GM23248 (cell line): ENCODE results near the gene SERINC3. TPM values are rescaled to one million over a fixed set of nuclear protein-coding genes. Genes with fewer than 3 reads are reported as not detected.

Experiments
- DNase-seq: peaks from one replicate; pipeline ENCODE4 v3.0.0-alpha.2; 2015
- H2AFZ ChIP-seq: fragments of 200-600 bp; sonication (generic); 2 replicates; pipeline ENCODE4 v1.6.1; 2016; ENCODE audit warnings: antibody characterized with exemption
- H3F3A ChIP-seq: fragments of 200-600 bp; sonication (generic); 2 replicates; pipeline ENCODE4 v1.6.1; 2016; ENCODE audit warnings: mild to moderate bottlenecking, antibody characterized with exemption, mixed run types; ENCODE audit not compliant: insufficient read depth
- H3K27ac ChIP-seq: fragments of 200-600 bp; sonication (generic); 2 replicates; pipeline ENCODE4 v1.5.1; 2016; ENCODE audit warnings: mild to moderate bottlenecking
- H3K27me3 ChIP-seq: fragments of 200-600 bp; sonication (generic); replicated peaks from 2 replicates; pipeline ENCODE4 v1.6.1; 2016; ENCODE audit warnings: mild to moderate bottlenecking; ENCODE audit not compliant: insufficient read depth
- H3K36me3 ChIP-seq: fragments of 200-600 bp; sonication (generic); 2 replicates; pipeline ENCODE4 v1.6.1; 2016; ENCODE audit warnings: low read depth, mild to moderate bottlenecking
- H3K4me1 ChIP-seq: fragments of 200-600 bp; sonication (generic); 2 replicates; pipeline ENCODE4 v1.6.1; 2016; ENCODE audit warnings: mild to moderate bottlenecking; ENCODE audit not compliant: insufficient read depth
- H3K4me2 ChIP-seq: fragments of 200-600 bp; sonication (generic); one replicate; pipeline ENCODE4 v1.6.1; 2016; ENCODE audit warnings: mild to moderate bottlenecking; ENCODE audit not compliant: unreplicated experiment
- H3K4me3 ChIP-seq: fragments of 200-600 bp; sonication (generic); 2 replicates; pipeline ENCODE4 v1.5.1; 2016; ENCODE audit warnings: mild to moderate bottlenecking
- H3K79me2 ChIP-seq: fragments of 200-600 bp; sonication (generic); 2 replicates; pipeline ENCODE4 v1.6.1; 2016; ENCODE audit warnings: mild to moderate bottlenecking; ENCODE audit not compliant: insufficient read depth
- H3K9ac ChIP-seq: fragments of 200-600 bp; sonication (generic); 2 replicates; pipeline ENCODE4 v1.6.1; 2016; ENCODE audit warnings: mild to moderate bottlenecking
- H3K9me2 ChIP-seq: fragments of 200-600 bp; sonication (generic); 2 replicates; pipeline ENCODE4 v1.6.1; 2016; ENCODE audit warnings: mixed run types, mild to moderate bottlenecking, moderate library complexity; ENCODE audit not compliant: insufficient read depth
- H3K9me3 ChIP-seq: fragments of 200-600 bp; sonication (generic); one replicate; pipeline ENCODE4 v1.6.1; 2017; ENCODE audit warnings: low read depth
- H4K20me1 ChIP-seq: fragments of 200-600 bp; sonication (generic); 2 replicates; pipeline ENCODE4 v1.6.0; 2016; ENCODE audit not compliant: insufficient read depth
- EZH2 ChIP-seq: fragments of 200-600 bp; sonication (generic); IDR thresholded peaks from 2 replicates; pipeline ENCODE4 v1.6.1; 2018; ENCODE audit warnings: antibody characterized with exemption, mild to moderate bottlenecking; ENCODE audit not compliant: insufficient read depth, poor library complexity, severe bottlenecking
- EZH2phosphoT487 ChIP-seq: fragments of 200-600 bp; sonication (generic); IDR thresholded peaks from 2 replicates; pipeline ENCODE4 v1.6.1; 2018; ENCODE audit warnings: antibody characterized with exemption, moderate library complexity, mild to moderate bottlenecking, low read depth; ENCODE audit not compliant: insufficient read depth
- WGBS, 2 experiments: methylation state at CpG; one replicate each; pipeline ENCODE4 v1.1.6; 2015 to 2017; ENCODE audit warnings: low lambda C conversion rate in 2 of 2, low coverage in 1 of 2; ENCODE audit errors: missing lambda C conversion rate in 2 of 2; 5-methylcytosine and 5-hydroxymethylcytosine counted together
- in situ Hi-C: fragments of 300-500 bp; cut with MboI; formaldehyde crosslinking; loops from 2 replicates; pipeline ENCODE4 v1.15.0; 2020
- polyA plus RNA-seq: library from polyadenylated mRNA; unstranded; fragments of >200 nt; fragmentation: Nextera tagmentation; extraction: Ambion mirVana; gene quantifications from 2 replicates; pipeline ENCODE4 v1.2.1, GENCODE V29; 2016
- total RNA-seq: library from RNA; depleted of rRNA; stranded (reverse); fragments of >200 nt; shearing (Covaris generic); gene quantifications from 2 replicates; pipeline ENCODE4 v1.2.3, GENCODE V29; 2014

The SERINC3 gene
- total and polyA plus RNA-seq, 2 experiments from 2014 or later: 141 to 194 TPM

DNA sequence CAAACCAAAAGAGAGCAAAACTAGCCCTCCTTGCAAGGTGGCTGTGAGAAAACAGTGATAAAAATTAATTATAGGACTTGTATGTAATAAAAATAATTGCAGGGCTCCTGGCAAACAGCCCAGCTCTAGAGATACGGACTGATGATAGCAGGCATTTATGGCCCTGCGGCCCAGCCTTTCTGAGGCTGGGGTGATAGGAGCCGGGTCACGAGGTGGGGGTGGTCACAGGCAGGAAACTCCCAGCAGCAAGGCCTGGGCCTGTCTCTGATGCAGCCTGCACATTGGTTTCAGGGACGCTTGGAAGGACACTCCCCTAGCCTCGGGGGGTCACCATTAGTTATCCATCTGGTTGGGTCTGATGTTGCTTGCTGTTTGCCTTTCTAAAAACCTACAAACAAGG is 64.9 kb downstream of the SERINC3 start:
- H3K9ac ChIP-seq: no peak overlapping the region
- whole genome bisulfite sequencing, 2 experiments: 43 to 63% methylated on average over 6 of the region's 6 CpGs
- H2AFZ ChIP-seq: no peak overlapping the region
- no peaks in the 10 kb centered on the region for H3K4me1 ChIP-seq
- H3F3A ChIP-seq: no peaks in the 10 kb centered on the region
- in situ Hi-C loops: no loop called here
- H3K79me2 ChIP-seq: no peaks in the 10 kb centered on the region
- no peak for TF ChIP-seq EZH2
- TF ChIP-seq EZH2phosphoT487: no peak
- H3K27ac ChIP-seq: no peak overlapping the region
- no peaks in the 10 kb centered on the region for H4K20me1 ChIP-seq
- H3K9me2 ChIP-seq: no peaks in the 10 kb centered on the region
- DNase-seq: no peak
- H3K4me3 ChIP-seq: no peak overlapping the region
- no peak overlapping the region for H3K4me2 ChIP-seq
- no peaks in the 10 kb centered on the region for H3K36me3 ChIP-seq
- peaks cover 9% of the 10 kb centered on the region; the same call in 1 of the 2 replicates for H3K27me3 ChIP-seq
- no peaks in the 10 kb centered on the region for H3K9me3 ChIP-seq

GRCh38 chr20:44456611-44457010 is 65.3 kb downstream of the SERINC3 start:
- in situ Hi-C loops: no loop called here
- TF ChIP-seq EZH2 (no peak), EZH2phosphoT487 (no peak)

GRCh38 chr20:44455126-44455525 is 66.7 kb downstream of the SERINC3 start:
- Histone ChIP-seq H3K27ac (no peak overlapping the region), H3K4me3 (no peak overlapping the region), H3K27me3 (peaks cover 17% of the 10 kb centered on the region), H2AFZ (no peak overlapping the region), H3K4me1 (no peaks in the 10 kb centered on the region), H3F3A (no peaks in the 10 kb centered on the region), H3K4me2 (no peak overlapping the region), H3K9me3 (no peaks in the 10 kb centered on the region), H4K20me1 (no peaks in the 10 kb centered on the region), H3K79me2 (no peaks in the 10 kb centered on the region), H3K36me3 (no peaks in the 10 kb centered on the region), H3K9ac (no peak overlapping the region), H3K9me2 (no peaks in the 10 kb centered on the region)
- TF ChIP-seq EZH2 (no peak), EZH2phosphoT487 (no peak)
- in situ Hi-C loops: no loop called here
- no peak for DNase-seq
- WGBS, 2 experiments: 49 to 57% methylated on average over 3 of the region's 3 CpGs

More at GRCh38 chr20:44456611-44457010, 65.3 kb downstream of the SERINC3 start:
- Histone ChIP-seq H4K20me1 (no peaks in the 10 kb centered on the region), H3K4me3 (no peak overlapping the region), H3K9me2 (no peaks in the 10 kb centered on the region), H3K27ac (no peak overlapping the region), H3K9me3 (no peaks in the 10 kb centered on the region), H3F3A (no peaks in the 10 kb centered on the region), H3K9ac (no peak overlapping the region), H2AFZ (no peak overlapping the region), H3K27me3 (peaks cover 9% of the 10 kb centered on the region; the same call in 1 of the 2 replicates), H3K4me1 (no peaks in the 10 kb centered on the region), H3K4me2 (no peak overlapping the region), H3K79me2 (no peaks in the 10 kb centered on the region), H3K36me3 (no peaks in the 10 kb centered on the region)
- no peak for DNase-seq
- 79 to 86% methylated on average over 8 of the region's 8 CpGs for whole genome bisulfite sequencing, 2 experiments

GRCh38 chr20:44454306-44454963 is 67.4 kb downstream of the SERINC3 start:
- no peak for DNase-seq
- H3K27ac ChIP-seq: no peak overlapping the region
- no peaks in the 10 kb centered on the region for H4K20me1 ChIP-seq
- peaks cover 17% of the 10 kb centered on the region for H3K27me3 ChIP-seq
- H3K4me1 ChIP-seq: no peaks in the 10 kb centered on the region
- no peaks in the 10 kb centered on the region for H3K79me2 ChIP-seq
- no peaks in the 10 kb centered on the region for H3F3A ChIP-seq
- H3K36me3 ChIP-seq: no peaks in the 10 kb centered on the region
- no peak overlapping the region for H3K4me2 ChIP-seq
- WGBS, 2 experiments: 62 to 69% methylated on average over 7 of the region's 7 CpGs
- H3K4me3 ChIP-seq: no peak overlapping the region
- in situ Hi-C loops: no loop called here
- no peak overlapping the region for H2AFZ ChIP-seq
- H3K9ac ChIP-seq: no peak overlapping the region
- H3K9me2 ChIP-seq: no peaks in the 10 kb centered on the region
- H3K9me3 ChIP-seq: no peaks in the 10 kb centered on the region
- TF ChIP-seq EZH2 (no peak), EZH2phosphoT487 (no peak)

DNA sequence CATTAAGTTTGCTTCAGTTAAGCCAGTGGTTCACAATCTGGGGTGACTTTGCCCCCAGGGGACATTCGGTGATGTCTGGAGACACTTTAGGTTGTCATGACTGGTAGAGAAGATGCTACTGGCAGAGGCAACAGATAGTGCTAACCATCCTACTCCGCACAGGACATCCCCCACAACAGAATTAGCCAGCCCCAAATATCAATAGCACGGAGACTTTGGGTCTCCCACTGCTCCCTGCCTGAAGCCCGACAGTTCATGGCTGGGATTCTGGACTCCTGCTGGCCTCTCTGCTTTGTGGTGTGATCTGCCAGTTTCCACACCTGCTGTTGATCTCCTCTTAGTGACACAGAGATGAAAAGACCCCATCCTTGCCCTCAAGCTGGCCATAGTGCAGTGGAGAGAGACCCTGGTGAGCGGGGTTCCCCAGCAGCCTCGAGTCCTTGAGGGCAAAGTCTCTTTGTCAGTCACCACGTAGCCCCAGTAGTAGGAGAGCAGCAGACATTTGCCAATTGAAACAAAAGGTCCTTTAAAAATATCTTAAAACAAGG is 70.9 kb downstream of the SERINC3 start:
- no peak overlapping the region for H3K4me3 ChIP-seq
- no peaks in the 10 kb centered on the region for H3F3A ChIP-seq
- H3K9me3 ChIP-seq: no peaks in the 10 kb centered on the region
- no peak overlapping the region for H3K9ac ChIP-seq
- no peaks in the 10 kb centered on the region for H3K36me3 ChIP-seq
- in situ Hi-C loops: no loop called here
- no peak overlapping the region for H3K4me2 ChIP-seq
- no peaks in the 10 kb centered on the region for H3K4me1 ChIP-seq
- no peaks in the 10 kb centered on the region for H3K9me2 ChIP-seq
- 48 to 51% methylated on average over 7 of the region's 7 CpGs for WGBS, 2 experiments
- no peaks in the 10 kb centered on the region for H3K79me2 ChIP-seq
- TF ChIP-seq EZH2 (no peak), EZH2phosphoT487 (no peak)
- no peak for DNase-seq
- no peaks in the 10 kb centered on the region for H4K20me1 ChIP-seq
- H3K27me3 ChIP-seq: peaks cover 17% of the 10 kb centered on the region
- no peak overlapping the region for H2AFZ ChIP-seq
- H3K27ac ChIP-seq: no peak overlapping the region
